Measurements from ENCODE around the gene CAPN12. TPM values are rescaled to one million over a fixed set of nuclear protein-coding genes. Genes with fewer than 3 reads are reported as not detected.
"Not testable (repeated sequence)": the region's sequence is repeated elsewhere in the genome, so short reads cannot be mapped to it uniquely, and the experiment has no call there.

Gene CAPN12
- total RNA-seq, 5 donors from 2014 or later (not counting 1 experiment from before 2014, with no cell fraction given) = 2.5 to 13.8 (median 8.8) TPM

- no peak within 1 kb of the TSS for H3K27ac ChIP-seq (ENCODE audit: low read length)
Observed at GRCh38 chr19:38788478-38789243, 44.4 kb upstream of the CAPN12 start, which contains the start of gene LGALS7B. Gene LGALS7B, plus strand, starts transcription at chr19:38789200. Its CDS starts 27 bp downstream, at chr19:38789227.

GRCh38 chr19:38786572-38787265, 42.4 kb upstream of the CAPN12 start:
- Mint-ChIP-seq H3K9me3 (no peaks in the 10 kb centered on the region), H3K27me3 (no peaks in the 10 kb centered on the region), H3K36me3 (no peaks in the 10 kb centered on the region), H3K4me1 (no peaks in the 10 kb centered on the region), H3K4me3 (no peak overlapping the region), H3K27ac (no peak overlapping the region)
- no peaks in the 10 kb centered on the region for H3K9me3 ChIP-seq
- ATAC-seq (replicated peaks in 1 of 4) (no peak), DNase-seq (no peak)
- 95% methylated on average over 9 of the region's 11 CpGs for WGBS (ENCODE audit: insufficient coverage)
- peaks cover 0 to 3% of the 10 kb centered on the region in 2 experiments for H3K4me1 ChIP-seq (ENCODE audit: control insufficient read depth in 1 of 2, extremely low read depth in 1 of 2, insufficient read depth in 2 of 2, low read length in 2 of 2)
- CTCF ChIA-PET = no interaction called here
- no peaks in the 10 kb centered on the region for H3K36me3 ChIP-seq (ENCODE audit: control insufficient read depth in 2 of 2, extremely low read depth in 1 of 2, insufficient read depth in 1 of 2, low read length in 1 of 2)
- no peak overlapping the region for H3K27ac ChIP-seq (ENCODE audit: low read length)
- H3K27me3 ChIP-seq (replicated peaks in 1 of 2; ENCODE audit: control insufficient read depth in 2 of 2, extremely low read depth in 1 of 2, insufficient read depth in 2 of 2, low read length in 1 of 2) = peaks cover 0 to 2% of the 10 kb centered on the region in 2 experiments
- no peak overlapping the region for H3K4me3 ChIP-seq (ENCODE audit: control insufficient read depth in 1 of 2, extremely low read depth in 1 of 2, low read length in 1 of 2)
- POLR2A ChIA-PET = no interaction called here

More at GRCh38 chr19:38788478-38789243, 44.4 kb upstream of the CAPN12 start, which contains the start of gene LGALS7B:
- Mint-ChIP-seq H3K27ac (no peak within 1 kb of the TSS), H3K27me3 (no peaks in the 10 kb centered on the region), H3K9me3 (no peaks in the 10 kb centered on the region), H3K4me1 (peaks cover 0 to 4% (median 4%) of the 10 kb centered on the region in 3 donors), H3K36me3 (no peaks in the 10 kb centered on the region), H3K4me3 (no peak within 1 kb of the TSS)
- Histone ChIP-seq H3K36me3 (ENCODE audit: control insufficient read depth in 2 of 2, extremely low read depth in 1 of 2, insufficient read depth in 1 of 2, low read length in 1 of 2) (no peaks in the 10 kb centered on the region), H3K4me3 (ENCODE audit: control insufficient read depth in 1 of 2, extremely low read depth in 1 of 2, low read length in 1 of 2) (no peak within 1 kb of the TSS), H3K9me3 (no peaks in the 10 kb centered on the region), H3K4me1 (ENCODE audit: control insufficient read depth in 1 of 2, extremely low read depth in 1 of 2, insufficient read depth in 2 of 2, low read length in 2 of 2) (peaks cover 2 to 13% of the 10 kb centered on the region in 2 experiments), H3K27me3 (replicated peaks in 1 of 2; ENCODE audit: control insufficient read depth in 2 of 2, extremely low read depth in 1 of 2, insufficient read depth in 2 of 2, low read length in 1 of 2) (peaks cover 0 to 7% of the 10 kb centered on the region in 2 experiments)
- CTCF ChIA-PET = no interaction called here
- POLR2A ChIA-PET = no interaction called here
- DNase-seq (no peak), ATAC-seq (replicated peaks in 1 of 4) (no peak)
- 95% methylated on average over 6 of the region's 17 CpGs for WGBS (ENCODE audit: insufficient coverage)

GRCh38 chr19:38786061-38786460, 41.8 kb upstream of the CAPN12 start:
- H3K9me3 ChIP-seq; H3K27me3 ChIP-seq (replicated peaks in 1 of 2; ENCODE audit: control insufficient read depth in 2 of 2, extremely low read depth in 1 of 2, insufficient read depth in 2 of 2, low read length in 1 of 2); POLR2A ChIA-PET; ATAC-seq (replicated peaks in 1 of 4); H3K9me3 Mint-ChIP-seq; CTCF ChIA-PET; H3K4me3 Mint-ChIP-seq; H3K27ac ChIP-seq (ENCODE audit: low read length); H3K27ac Mint-ChIP-seq; H3K4me3 ChIP-seq (ENCODE audit: control insufficient read depth in 1 of 2, extremely low read depth in 1 of 2, low read length in 1 of 2); H3K4me1 ChIP-seq (ENCODE audit: control insufficient read depth in 1 of 2, extremely low read depth in 1 of 2, insufficient read depth in 2 of 2, low read length in 2 of 2); H3K36me3 ChIP-seq (ENCODE audit: control insufficient read depth in 2 of 2, extremely low read depth in 1 of 2, insufficient read depth in 1 of 2, low read length in 1 of 2); H3K36me3 Mint-ChIP-seq; DNase-seq; H3K27me3 Mint-ChIP-seq; H3K4me1 Mint-ChIP-seq: not testable (repeated sequence)
- WGBS (ENCODE audit: insufficient coverage) = 100% methylated on average over 1 of the region's 3 CpGs

DNA sequence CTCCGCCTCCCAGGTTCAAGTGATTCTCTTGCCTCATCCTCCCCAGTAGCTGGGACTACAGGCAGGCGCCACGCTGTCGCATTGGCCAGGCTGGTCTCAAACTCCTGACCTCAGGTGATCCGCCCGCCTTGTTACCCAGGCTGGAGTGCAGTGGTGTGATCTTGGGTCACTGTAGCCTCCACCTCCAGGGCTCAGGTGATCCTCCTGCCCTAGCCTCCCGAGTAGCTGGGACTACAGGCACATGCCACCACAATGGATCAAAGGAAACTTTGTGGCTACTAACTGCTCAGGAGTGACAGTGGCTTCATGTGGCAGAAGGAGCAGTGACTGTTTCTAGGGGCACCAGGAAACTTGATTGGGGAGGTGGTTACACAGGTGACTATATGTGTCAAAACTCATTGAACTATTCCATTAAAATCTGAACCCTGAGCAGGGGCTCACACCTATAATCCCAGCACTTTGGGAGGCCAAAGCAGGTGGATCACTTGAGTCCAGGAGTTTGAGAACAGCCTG, 41.0 kb upstream of the CAPN12 start:
- H3K9me3 Mint-ChIP-seq = no peaks in the 10 kb centered on the region
- Histone ChIP-seq H3K9me3 (no peaks in the 10 kb centered on the region), H3K27me3 (replicated peaks in 1 of 2; ENCODE audit: control insufficient read depth in 2 of 2, extremely low read depth in 1 of 2, insufficient read depth in 2 of 2, low read length in 1 of 2) (peaks cover 0 to 6% of the 10 kb centered on the region in 2 experiments), H3K27ac (ENCODE audit: low read length) (no peak overlapping the region), H3K4me1 (ENCODE audit: control insufficient read depth in 1 of 2, extremely low read depth in 1 of 2, insufficient read depth in 2 of 2, low read length in 2 of 2) (no peaks in the 10 kb centered on the region), H3K4me3 (ENCODE audit: control insufficient read depth in 1 of 2, extremely low read depth in 1 of 2, low read length in 1 of 2) (no peak overlapping the region), H3K36me3 (ENCODE audit: control insufficient read depth in 2 of 2, extremely low read depth in 1 of 2, insufficient read depth in 1 of 2, low read length in 1 of 2) (no peaks in the 10 kb centered on the region)
- H3K27me3 Mint-ChIP-seq = no peaks in the 10 kb centered on the region
- 95% methylated on average over 6 of the region's 7 CpGs for WGBS (ENCODE audit: insufficient coverage)
- H3K36me3 Mint-ChIP-seq = no peaks in the 10 kb centered on the region
- no peak for DNase-seq
- H3K4me3 Mint-ChIP-seq = no peak overlapping the region
- ChIA-PET POLR2A (no interaction called here), CTCF (no interaction called here)
- no peaks in the 10 kb centered on the region for H3K4me1 Mint-ChIP-seq
- no peak for ATAC-seq (replicated peaks in 1 of 4)
- H3K27ac Mint-ChIP-seq = no peak overlapping the region

GRCh38 chr19:38784224-38784623, 40.0 kb upstream of the CAPN12 start:
- no peak overlapping the region for H3K4me3 Mint-ChIP-seq
- Histone ChIP-seq H3K27ac (ENCODE audit: low read length) (no peak overlapping the region), H3K4me1 (ENCODE audit: control insufficient read depth in 1 of 2, extremely low read depth in 1 of 2, insufficient read depth in 2 of 2, low read length in 2 of 2) (no peaks in the 10 kb centered on the region), H3K27me3 (replicated peaks in 1 of 2; ENCODE audit: control insufficient read depth in 2 of 2, extremely low read depth in 1 of 2, insufficient read depth in 2 of 2, low read length in 1 of 2) (peaks cover 0 to 8% of the 10 kb centered on the region in 2 experiments), H3K36me3 (ENCODE audit: control insufficient read depth in 2 of 2, extremely low read depth in 1 of 2, insufficient read depth in 1 of 2, low read length in 1 of 2) (no peaks in the 10 kb centered on the region), H3K4me3 (ENCODE audit: control insufficient read depth in 1 of 2, extremely low read depth in 1 of 2, low read length in 1 of 2) (no peak overlapping the region), H3K9me3 (no peaks in the 10 kb centered on the region)
- no peaks in the 10 kb centered on the region for H3K9me3 Mint-ChIP-seq
- no peak overlapping the region for H3K27ac Mint-ChIP-seq
- ATAC-seq (replicated peaks in 1 of 4) (no peak), DNase-seq (no peak)
- POLR2A ChIA-PET = no interaction called here
- no peaks in the 10 kb centered on the region for H3K4me1 Mint-ChIP-seq
- H3K27me3 Mint-ChIP-seq = no peaks in the 10 kb centered on the region
- CTCF ChIA-PET = no interaction called here
- WGBS (ENCODE audit: insufficient coverage) = 80% methylated on average over 1 of the region's 3 CpGs
- no peaks in the 10 kb centered on the region for H3K36me3 Mint-ChIP-seq

DNA sequence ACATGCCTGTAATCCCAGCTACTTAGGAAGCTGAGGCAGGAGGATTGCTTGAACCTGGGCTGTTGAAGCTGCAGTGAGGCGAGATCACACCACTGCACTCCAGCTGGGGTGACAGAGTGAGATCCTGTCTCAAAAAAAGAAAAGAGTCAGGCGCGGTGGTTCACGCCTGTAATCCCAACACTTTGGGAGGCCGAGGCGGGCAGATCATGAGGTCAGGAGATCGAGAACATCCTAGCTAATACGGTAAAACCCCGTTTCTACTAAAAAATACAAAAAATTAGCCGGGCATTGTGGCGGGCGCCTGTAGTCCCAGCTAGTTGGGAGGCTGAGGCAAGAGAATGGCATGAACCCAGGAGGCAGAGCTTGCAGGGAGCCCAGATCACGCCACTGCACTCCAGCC, 37.9 kb upstream of the CAPN12 start:
- not testable (repeated sequence) for H3K4me1 Mint-ChIP-seq, DNase-seq
- CTCF ChIA-PET = interaction anchor here in 1 of 2 donors (0.6 kb wide), 2 partner anchors 52 to 790 kb away, joined by 3 to 5 read pairs; no protein-coding TSS in a partner anchor

More for the DNA sequence above, 37.9 kb upstream of the CAPN12 start:
- not testable (repeated sequence) for H3K27ac ChIP-seq (ENCODE audit: low read length); H3K27me3 Mint-ChIP-seq; H3K36me3 Mint-ChIP-seq; H3K9me3 Mint-ChIP-seq; H3K4me3 Mint-ChIP-seq; ATAC-seq (replicated peaks in 1 of 4); H3K9me3 ChIP-seq; H3K4me1 ChIP-seq (ENCODE audit: control insufficient read depth in 1 of 2, extremely low read depth in 1 of 2, insufficient read depth in 2 of 2, low read length in 2 of 2); H3K27ac Mint-ChIP-seq; H3K4me3 ChIP-seq (ENCODE audit: control insufficient read depth in 1 of 2, extremely low read depth in 1 of 2, low read length in 1 of 2); H3K36me3 ChIP-seq (ENCODE audit: control insufficient read depth in 2 of 2, extremely low read depth in 1 of 2, insufficient read depth in 1 of 2, low read length in 1 of 2)
- POLR2A ChIA-PET = interaction anchor here in 1 of 2 donors (0.6 kb wide), 1 partner anchor 47 kb away, joined by 5 read pairs; no protein-coding TSS in a partner anchor
- peaks cover 0 to 13% of the 10 kb centered on the region in 2 experiments for H3K27me3 ChIP-seq (replicated peaks in 1 of 2; ENCODE audit: control insufficient read depth in 2 of 2, extremely low read depth in 1 of 2, insufficient read depth in 2 of 2, low read length in 1 of 2)
- WGBS (ENCODE audit: insufficient coverage) = 90% methylated on average over 2 of the region's 13 CpGs
